Nephron (organoid): Measurements from ENCODE around the gene EPHA4.

ENCODE experiments used
- H3K27ac Mint-ChIP-seq, 3 experiments: 2 replicates each; pipeline ENCODE4 v1.8.0; 2020; ENCODE audit warnings: mixed read lengths in 3 of 3, mild to moderate bottlenecking in 2 of 3, moderate library complexity in 1 of 3
- H3K27me3 Mint-ChIP-seq: 2 replicates; pipeline ENCODE4 v1.8.0; 2021; ENCODE audit warnings: low read depth, mild to moderate bottlenecking, moderate library complexity, mixed read lengths
- H3K36me3 Mint-ChIP-seq: 2 replicates; pipeline ENCODE4 v1.8.0; 2020; ENCODE audit warnings: low read depth, mixed read lengths
- H3K4me1 Mint-ChIP-seq: 2 replicates; pipeline ENCODE4 v1.8.0; 2020; ENCODE audit warnings: mixed read lengths
- H3K4me3 Mint-ChIP-seq, 3 experiments: 2 replicates each; pipeline ENCODE4 v1.8.0; 2020; ENCODE audit warnings: mild to moderate bottlenecking in 3 of 3, mixed read lengths in 3 of 3, moderate library complexity in 2 of 3
- H3K9me3 Mint-ChIP-seq: 2 replicates; pipeline ENCODE4 v1.8.0; 2020; ENCODE audit warnings: mixed read lengths
- CTCF ChIP-seq, 3 experiments: fragments of 200-600 bp; sonication (generic); IDR thresholded peaks; one replicate each; pipeline ENCODE4 v1.5.0; 2021; ENCODE audit warnings: antibody characterized with exemption in 3 of 3; ENCODE audit not compliant: unreplicated experiment in 3 of 3

EPHA4 gene

GRCh38 chr2:221558107-221558506, 14.0 kb downstream of the EPHA4 start:
- no peak overlapping the region for H3K4me3 Mint-ChIP-seq
- peaks cover 67% of the 10 kb centered on the region for H3K4me1 Mint-ChIP-seq
- peaks cover 5% of the 10 kb centered on the region for H3K27me3 Mint-ChIP-seq
- H3K9me3 Mint-ChIP-seq: no peaks in the 10 kb centered on the region
- H3K27ac Mint-ChIP-seq: no peak overlapping the region
- TF ChIP-seq CTCF (IDR thresholded peaks at IDR 0.05; ENCODE audit: unreplicated experiment in 3 of 3): no peak
- peaks cover 38% of the 10 kb centered on the region for H3K36me3 Mint-ChIP-seq

- H3K27me3 Mint-ChIP-seq: peaks cover 5% of the 10 kb centered on the region
- H3K4me3 Mint-ChIP-seq: peak overlapping the region; percentile 17 to 45 (median 24)
- no peaks in the 10 kb centered on the region for H3K9me3 Mint-ChIP-seq
- H3K27ac Mint-ChIP-seq: peak overlapping the region; percentile 40 to 67 (median 61)
- no peak for TF ChIP-seq CTCF (IDR thresholded peaks at IDR 0.05; ENCODE audit: unreplicated experiment in 3 of 3)
- H3K36me3 Mint-ChIP-seq: peaks cover 29% of the 10 kb centered on the region
- H3K4me1 Mint-ChIP-seq: peaks cover 73% of the 10 kb centered on the region
Observed at GRCh38 chr2:221555494-221555846, 16.6 kb downstream of the EPHA4 start.

GRCh38 chr2:221554769-221555493, 17.2 kb downstream of the EPHA4 start:
- peaks cover 26% of the 10 kb centered on the region for H3K36me3 Mint-ChIP-seq
- H3K9me3 Mint-ChIP-seq: no peaks in the 10 kb centered on the region
- TF ChIP-seq CTCF (IDR thresholded peaks at IDR 0.05; ENCODE audit: unreplicated experiment in 3 of 3): no peak
- H3K4me1 Mint-ChIP-seq: peaks cover 69% of the 10 kb centered on the region
- peaks cover 5% of the 10 kb centered on the region for H3K27me3 Mint-ChIP-seq
- peak overlapping the region; percentile 17 to 45 (median 24) for H3K4me3 Mint-ChIP-seq
- H3K27ac Mint-ChIP-seq: peak overlapping the region; percentile 40 to 67 (median 61)

GRCh38 chr2:221553333-221553732, 18.8 kb downstream of the EPHA4 start:
- Mint-ChIP-seq H3K4me3 (no peak overlapping the region), H3K9me3 (no peaks in the 10 kb centered on the region), H3K27ac (peak overlapping the region; percentile 51 to 80 (median 61)), H3K36me3 (peaks cover 32% of the 10 kb centered on the region), H3K27me3 (peaks cover 5% of the 10 kb centered on the region), H3K4me1 (peaks cover 58% of the 10 kb centered on the region)
- no peak for TF ChIP-seq CTCF (IDR thresholded peaks at IDR 0.05; ENCODE audit: unreplicated experiment in 3 of 3)

- H3K4me3 Mint-ChIP-seq: no peak overlapping the region
- no peaks in the 10 kb centered on the region for H3K9me3 Mint-ChIP-seq
- peaks cover 38% of the 10 kb centered on the region for H3K36me3 Mint-ChIP-seq
- peak overlapping the region; percentile 25 to 74 (median 26) for H3K27ac Mint-ChIP-seq
- peaks cover 5% of the 10 kb centered on the region for H3K27me3 Mint-ChIP-seq
- H3K4me1 Mint-ChIP-seq: peaks cover 49% of the 10 kb centered on the region
- no peak for TF ChIP-seq CTCF (IDR thresholded peaks at IDR 0.05; ENCODE audit: unreplicated experiment in 3 of 3)
Observed at GRCh38 chr2:221552291-221552690, 19.8 kb downstream of the EPHA4 start.

- no peaks in the 10 kb centered on the region for H3K9me3 Mint-ChIP-seq
- H3K36me3 Mint-ChIP-seq: peaks cover 42% of the 10 kb centered on the region
- no peak for TF ChIP-seq CTCF (IDR thresholded peaks at IDR 0.05; ENCODE audit: unreplicated experiment in 3 of 3)
Observed at GRCh38 chr2:221551864-221552263, 20.2 kb downstream of the EPHA4 start.

More at GRCh38 chr2:221551864-221552263, 20.2 kb downstream of the EPHA4 start:
- peak overlapping the region; percentile 25 to 74 (median 26) for H3K27ac Mint-ChIP-seq
- peaks cover 47% of the 10 kb centered on the region for H3K4me1 Mint-ChIP-seq
- no peak overlapping the region for H3K4me3 Mint-ChIP-seq
- peaks cover 5% of the 10 kb centered on the region for H3K27me3 Mint-ChIP-seq
